GM18499 (cell line): ENCODE measurements around the gene PAQR5.
"Not testable (repeated sequence)": the region's sequence is repeated elsewhere in the genome, so short reads cannot be mapped to it uniquely, and the experiment has no call there.

Experiments used
- ATAC-seq: cut with Tn5 transposase; IDR thresholded peaks from one replicate; pipeline ENCODE4 v1.9.1; 2021; ENCODE audit warnings: moderate number of reproducible peaks; ENCODE audit not compliant: insufficient read depth, unreplicated experiment

Gene PAQR5

DNA sequence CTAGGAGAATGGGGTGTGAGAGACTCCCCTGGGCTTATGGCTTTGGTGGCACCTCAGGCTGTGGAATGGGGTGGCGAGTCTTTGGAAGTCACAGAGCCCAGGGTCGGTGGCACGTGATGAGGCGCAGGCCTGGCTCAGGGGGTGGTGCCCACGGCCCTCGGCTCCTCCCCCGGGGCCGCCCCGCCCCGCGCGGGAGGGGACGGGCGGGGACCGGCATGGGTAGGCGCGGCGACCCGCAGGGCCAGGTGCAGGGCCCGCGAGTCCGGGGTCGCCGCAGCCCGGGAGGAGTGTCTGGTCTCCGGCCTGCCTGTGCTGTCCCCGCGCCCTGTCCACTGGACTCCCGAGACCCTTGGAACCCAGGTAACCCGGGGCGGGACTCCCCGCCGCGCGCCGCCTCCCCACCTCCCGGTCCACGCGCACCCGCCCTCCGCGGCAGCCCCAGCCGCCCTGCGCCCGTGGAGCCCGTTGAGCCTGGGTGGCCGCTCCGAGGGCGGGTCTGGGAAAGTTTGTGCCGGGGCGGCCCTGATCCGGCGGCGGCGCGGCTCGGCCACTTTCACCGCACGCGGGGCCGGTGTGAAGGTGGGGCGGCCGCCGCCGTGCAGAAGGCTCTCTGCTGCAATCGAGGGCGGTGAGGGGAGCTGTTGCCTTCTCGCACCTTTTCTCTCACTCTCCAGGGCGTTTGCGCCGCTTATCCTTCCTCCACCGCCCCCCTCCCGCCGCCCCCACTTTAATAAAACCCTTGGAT, at the start of gene PAQR5:
Gene PAQR5, plus strand, starts transcription at position 216 of the 745 bp plus-strand sequence. CDS start 61,169 bp downstream, outside the sequence.
- ATAC-seq, result no peak

- ATAC-seq, result no peak
These were observed 45.6 kb upstream of the PAQR5 start for GRCh38 chr15:69253156-69253555.

GRCh38 chr15:69265347-69265955, 33.3 kb upstream of the PAQR5 start:
- ATAC-seq, result no peak

- ATAC-seq, result no peak
These were observed 27.5 kb upstream of the PAQR5 start for GRCh38 chr15:69271217-69271616.

- ATAC-seq, result no peak
These were observed 26.6 kb upstream of the PAQR5 start for GRCh38 chr15:69272139-69272538.

GRCh38 chr15:69272891-69273290, 25.8 kb upstream of the PAQR5 start:
- no peak for ATAC-seq

- ATAC-seq, result no peak
These were observed 23.5 kb upstream of the PAQR5 start for GRCh38 chr15:69275074-69275670.

- no peak for ATAC-seq
These were observed 22.7 kb upstream of the PAQR5 start for GRCh38 chr15:69275933-69276560.

GRCh38 chr15:69277316-69277715, 21.4 kb upstream of the PAQR5 start:
- no peak for ATAC-seq

GRCh38 chr15:69279636-69280035, 19.1 kb upstream of the PAQR5 start:
- no peak for ATAC-seq

- no peak for ATAC-seq
These were observed 17.9 kb upstream of the PAQR5 start for GRCh38 chr15:69280783-69281182.

- no peak for ATAC-seq
These were observed 16.5 kb upstream of the PAQR5 start for GRCh38 chr15:69282104-69282743.

- no peak for ATAC-seq
These were observed 12.9 kb upstream of the PAQR5 start for GRCh38 chr15:69285834-69286233.

DNA sequence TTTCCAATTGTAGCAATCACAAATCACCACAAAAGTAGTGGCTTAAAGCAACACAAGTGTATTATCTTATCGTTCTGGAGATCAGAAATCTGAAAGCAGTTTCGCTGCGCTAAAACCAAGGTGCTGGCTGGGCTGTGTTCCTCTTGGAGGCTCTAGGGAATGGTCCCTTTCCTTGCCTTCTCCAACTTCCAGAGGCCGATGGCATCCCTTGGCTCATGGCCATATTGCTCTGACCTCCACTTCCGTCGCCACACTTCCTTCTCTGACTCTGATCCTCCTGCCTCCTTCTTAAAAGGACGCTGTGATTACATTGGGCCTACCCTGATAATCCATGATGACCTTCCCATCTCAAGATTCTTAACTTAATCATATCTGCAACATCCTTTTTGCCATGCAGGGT, 10.7 kb upstream of the PAQR5 start:
- no peak for ATAC-seq

GRCh38 chr15:69288531-69289341, 10.0 kb upstream of the PAQR5 start:
- ATAC-seq, result no peak

GRCh38 chr15:69289342-69290146, 9.2 kb upstream of the PAQR5 start:
- no peak for ATAC-seq

GRCh38 chr15:69290346-69291164, 8.2 kb upstream of the PAQR5 start:
- ATAC-seq, result no peak

- not testable (repeated sequence) for ATAC-seq
These were observed 7.1 kb upstream of the PAQR5 start for GRCh38 chr15:69291651-69292050.
